Middle frontal gyrus (tissue), 1 donor: ENCODE measurements around the gene ABCG4.
A peak's percentile ranks its signal among the peaks of the same experiment; 100 is the strongest.
"Not testable (repeated sequence)": the region's sequence is repeated elsewhere in the genome, so short reads cannot be mapped to it uniquely, and the experiment has no call there.

Source experiments
- DNase-seq: peaks from one replicate; pipeline ENCODE4 v3.0.0-alpha.2; 2015; ENCODE audit warnings: low spot score; ENCODE audit errors: extremely low spot score

The ABCG4 gene

GRCh38 chr11:119180729-119181676 lies 32.2 kb downstream of the ABCG4 start:
- no peak for DNase-seq

- DNase-seq, result no peak
Measured at GRCh38 chr11:119181677-119182412, 33.0 kb downstream of the ABCG4 start.

GRCh38 chr11:119184399-119184798 lies 35.5 kb downstream of the ABCG4 start:
- not testable (repeated sequence) for DNase-seq

- no peak for DNase-seq
Measured at GRCh38 chr11:119185981-119186634, 37.3 kb downstream of the ABCG4 start.

GRCh38 chr11:119187123-119187892 lies 38.5 kb downstream of the ABCG4 start:
- no peak for DNase-seq

- no peak for DNase-seq
Measured at GRCh38 chr11:119188067-119188466, 39.2 kb downstream of the ABCG4 start.

GRCh38 chr11:119188887-119189286 lies 40.0 kb downstream of the ABCG4 start:
- DNase-seq, result no peak

- DNase-seq, result no peak
Measured at GRCh38 chr11:119189393-119189792, 40.5 kb downstream of the ABCG4 start.

- DNase-seq, result no peak
Measured at GRCh38 chr11:119190531-119190930, 41.7 kb downstream of the ABCG4 start.

GRCh38 chr11:119191265-119191664 lies 42.4 kb downstream of the ABCG4 start:
- DNase-seq, result not testable (repeated sequence)

GRCh38 chr11:119192111-119192510 lies 43.3 kb downstream of the ABCG4 start:
- no peak for DNase-seq

- DNase-seq, result no peak
Measured at GRCh38 chr11:119193001-119193400, 44.1 kb downstream of the ABCG4 start.

- no peak for DNase-seq
Measured at GRCh38 chr11:119193626-119194025, 44.8 kb downstream of the ABCG4 start.

- DNase-seq, result no peak
Measured at GRCh38 chr11:119194811-119195440, 46.1 kb downstream of the ABCG4 start.

GRCh38 chr11:119195680-119196079 lies 46.8 kb downstream of the ABCG4 start:
- DNase-seq, result no peak

- DNase-seq, result peak; percentile 33
Measured at GRCh38 chr11:119196833-119197483, 48.1 kb downstream of the ABCG4 start.

GRCh38 chr11:119198925-119199324 lies 50.1 kb downstream of the ABCG4 start:
- DNase-seq, result no peak

GRCh38 chr11:119201236-119201635 lies 52.4 kb downstream of the ABCG4 start:
- DNase-seq, result not testable (repeated sequence)

- no peak for DNase-seq
Measured at GRCh38 chr11:119202554-119202953, 53.7 kb downstream of the ABCG4 start.

GRCh38 chr11:119204066-119204465 lies 55.2 kb downstream of the ABCG4 start:
- no peak for DNase-seq
